Neural progenitor cell (in vitro differentiated cells): ENCODE measurements around the gene SMARCA4. TPM values are rescaled to one million over a fixed set of nuclear protein-coding genes. Genes with fewer than 3 reads are reported as not detected.

Source experiments
- DNase-seq: peaks from one replicate; pipeline ENCODE4 v3.0.0-alpha.2; 2016; ENCODE audit warnings: low spot score
- H2AFZ ChIP-seq: fragments of 200-600 bp; sonication (generic); replicated peaks from 2 replicates; pipeline ENCODE4 v1.6.1; 2016; ENCODE audit warnings: antibody characterized with exemption
- H3F3A ChIP-seq: fragments of 200-600 bp; sonication (generic); 2 replicates; pipeline ENCODE4 v1.6.1; 2016; ENCODE audit warnings: antibody characterized with exemption, low read depth
- H3K27ac ChIP-seq: fragments of 200-600 bp; sonication (generic); 2 replicates; pipeline ENCODE4 v1.5.1; 2016; ENCODE audit warnings: mild to moderate bottlenecking
- H3K27me3 ChIP-seq: fragments of 200-600 bp; sonication (generic); 2 replicates; pipeline ENCODE4 v1.6.1; 2016; ENCODE audit warnings: mild to moderate bottlenecking, moderate library complexity
- H3K36me3 ChIP-seq: fragments of 200-600 bp; sonication (generic); 2 replicates; pipeline ENCODE4 v1.5.1; 2016
- H3K4me1 ChIP-seq: fragments of 200-600 bp; sonication (generic); 2 replicates; pipeline ENCODE4 v1.6.1; 2016; ENCODE audit warnings: mixed run types
- H3K4me2 ChIP-seq: fragments of 200-600 bp; sonication (generic); 2 replicates; pipeline ENCODE4 v1.6.1; 2016
- H3K4me3 ChIP-seq: fragments of 200-600 bp; sonication (generic); 2 replicates; pipeline ENCODE4 v1.5.1; 2016
- H3K79me2 ChIP-seq: fragments of 200-600 bp; sonication (generic); 2 replicates; pipeline ENCODE4 v1.6.1; 2016; ENCODE audit warnings: low read depth
- H3K9ac ChIP-seq: fragments of 200-600 bp; sonication (generic); 2 replicates; pipeline ENCODE4 v1.6.1; 2016
- H3K9me3 ChIP-seq: fragments of 200-600 bp; sonication (generic); 2 replicates; pipeline ENCODE4 v1.5.1; 2016; ENCODE audit warnings: low read depth
- H4K20me1 ChIP-seq: fragments of 200-600 bp; sonication (generic); 2 replicates; pipeline ENCODE4 v1.6.1; 2016; ENCODE audit warnings: low read depth
- H3K27ac Mint-ChIP-seq: 3 replicates; pipeline ENCODE4 v1.8.0; 2021; ENCODE audit warnings: mixed read lengths
- H3K27me3 Mint-ChIP-seq: 2 replicates; pipeline ENCODE4 v1.8.0; 2022; ENCODE audit warnings: low read depth, mild to moderate bottlenecking, inconsistent platforms, moderate library complexity, mixed read lengths; ENCODE audit not compliant: insufficient read depth
- H3K36me3 Mint-ChIP-seq: 3 replicates; pipeline ENCODE4 v1.8.0; 2021; ENCODE audit warnings: mixed read lengths
- H3K4me1 Mint-ChIP-seq: 3 replicates; pipeline ENCODE4 v1.8.0; 2021; ENCODE audit warnings: mixed read lengths
- H3K4me3 Mint-ChIP-seq: 3 replicates; pipeline ENCODE4 v1.8.0; 2021; ENCODE audit warnings: mild to moderate bottlenecking, moderate library complexity, mixed read lengths
- H3K9me3 Mint-ChIP-seq: 3 replicates; pipeline ENCODE4 v1.8.0; 2020; ENCODE audit warnings: mixed read lengths
- EZH2 ChIP-seq: fragments of 200-600 bp; sonication (generic); IDR thresholded peaks from 2 replicates; pipeline ENCODE4 v1.6.1; 2017; ENCODE audit warnings: antibody characterized with exemption, mild to moderate bottlenecking, moderate library complexity
- EZH2phosphoT487 ChIP-seq: fragments of 200-600 bp; sonication (generic); IDR thresholded peaks from 2 replicates; pipeline ENCODE4 v1.6.1; 2017; ENCODE audit warnings: antibody characterized with exemption
- total RNA-seq: library from RNA; depleted of rRNA; stranded (reverse); fragments of >200 nt; gene quantifications from 2 replicates; pipeline ENCODE4 v1.2.3, GENCODE V29; 2015; ENCODE audit warnings: low replicate concordance
- TF ChIP-seq, protein P1 (sequence below): fragments of 200-600 bp; sonication (generic); IDR thresholded peaks from 2 replicates; pipeline ENCODE4 v1.5.1; 2017; ENCODE audit warnings: antibody characterized with exemption, mild to moderate bottlenecking

Gene SMARCA4
- total RNA-seq, 1 donor from 2014 or later: 169 TPM

DNA sequence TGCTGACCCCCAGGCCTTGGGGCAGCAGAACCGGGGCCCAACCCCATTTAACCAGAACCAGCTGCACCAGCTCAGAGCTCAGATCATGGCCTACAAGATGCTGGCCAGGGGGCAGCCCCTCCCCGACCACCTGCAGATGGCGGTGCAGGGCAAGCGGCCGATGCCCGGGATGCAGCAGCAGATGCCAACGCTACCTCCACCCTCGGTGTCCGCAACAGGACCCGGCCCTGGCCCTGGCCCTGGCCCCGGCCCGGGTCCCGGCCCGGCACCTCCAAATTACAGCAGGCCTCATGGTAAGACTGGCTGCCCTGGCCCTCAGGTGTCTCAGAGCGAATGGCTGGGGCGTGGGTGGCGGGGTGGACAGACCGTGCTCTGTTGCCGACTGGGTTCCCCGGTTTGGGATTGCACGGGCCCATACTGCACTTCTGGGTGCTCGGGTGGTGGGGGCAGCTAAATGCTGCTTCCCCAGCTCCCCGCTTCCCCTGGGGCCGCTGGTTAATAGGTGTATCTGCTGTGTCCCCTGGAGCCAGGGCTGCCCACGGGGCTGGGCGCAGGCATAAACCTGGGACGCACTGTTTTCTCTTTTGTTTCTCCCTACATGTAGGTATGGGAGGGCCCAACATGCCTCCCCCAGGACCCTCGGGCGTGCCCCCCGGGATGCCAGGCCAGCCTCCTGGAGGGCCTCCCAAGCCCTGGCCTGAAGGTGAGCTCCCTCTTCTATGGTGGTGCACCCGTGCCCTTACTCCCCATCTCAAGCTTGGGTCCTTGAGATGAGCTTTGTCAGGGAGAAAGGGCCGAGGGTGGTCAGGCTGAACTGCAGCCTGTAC, 25.7 kb downstream of the SMARCA4 start:
- Histone ChIP-seq H3K9me3 (no peaks in the 10 kb centered on the region), H3K27me3 (no peaks in the 10 kb centered on the region), H3K4me1 (no peaks in the 10 kb centered on the region), H4K20me1 (peaks cover 83% of the 10 kb centered on the region), H3K27ac (no peak overlapping the region), H3K4me3 (no peak overlapping the region), H3K79me2 (peaks cover 49% of the 10 kb centered on the region), H3K36me3 (peaks cover 3% of the 10 kb centered on the region), H2AFZ (no peak overlapping the region), H3F3A (no peaks in the 10 kb centered on the region), H3K9ac (no peak overlapping the region), H3K4me2 (no peak overlapping the region)
- H3K27me3 Mint-ChIP-seq: peaks cover 2% of the 10 kb centered on the region
- H3K27ac Mint-ChIP-seq: no peak overlapping the region
- TF ChIP-seq EZH2phosphoT487 (no peak), EZH2 (no peak)
- TF ChIP-seq, protein P1, sequence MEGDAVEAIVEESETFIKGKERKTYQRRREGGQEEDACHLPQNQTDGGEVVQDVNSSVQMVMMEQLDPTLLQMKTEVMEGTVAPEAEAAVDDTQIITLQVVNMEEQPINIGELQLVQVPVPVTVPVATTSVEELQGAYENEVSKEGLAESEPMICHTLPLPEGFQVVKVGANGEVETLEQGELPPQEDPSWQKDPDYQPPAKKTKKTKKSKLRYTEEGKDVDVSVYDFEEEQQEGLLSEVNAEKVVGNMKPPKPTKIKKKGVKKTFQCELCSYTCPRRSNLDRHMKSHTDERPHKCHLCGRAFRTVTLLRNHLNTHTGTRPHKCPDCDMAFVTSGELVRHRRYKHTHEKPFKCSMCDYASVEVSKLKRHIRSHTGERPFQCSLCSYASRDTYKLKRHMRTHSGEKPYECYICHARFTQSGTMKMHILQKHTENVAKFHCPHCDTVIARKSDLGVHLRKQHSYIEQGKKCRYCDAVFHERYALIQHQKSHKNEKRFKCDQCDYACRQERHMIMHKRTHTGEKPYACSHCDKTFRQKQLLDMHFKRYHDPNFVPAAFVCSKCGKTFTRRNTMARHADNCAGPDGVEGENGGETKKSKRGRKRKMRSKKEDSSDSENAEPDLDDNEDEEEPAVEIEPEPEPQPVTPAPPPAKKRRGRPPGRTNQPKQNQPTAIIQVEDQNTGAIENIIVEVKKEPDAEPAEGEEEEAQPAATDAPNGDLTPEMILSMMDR: no peak
- no peaks in the 10 kb centered on the region for H3K9me3 Mint-ChIP-seq
- no peak for DNase-seq
- no peaks in the 10 kb centered on the region for H3K4me1 Mint-ChIP-seq
- no peak overlapping the region for H3K4me3 Mint-ChIP-seq
- peaks cover 33% of the 10 kb centered on the region for H3K36me3 Mint-ChIP-seq

DNA sequence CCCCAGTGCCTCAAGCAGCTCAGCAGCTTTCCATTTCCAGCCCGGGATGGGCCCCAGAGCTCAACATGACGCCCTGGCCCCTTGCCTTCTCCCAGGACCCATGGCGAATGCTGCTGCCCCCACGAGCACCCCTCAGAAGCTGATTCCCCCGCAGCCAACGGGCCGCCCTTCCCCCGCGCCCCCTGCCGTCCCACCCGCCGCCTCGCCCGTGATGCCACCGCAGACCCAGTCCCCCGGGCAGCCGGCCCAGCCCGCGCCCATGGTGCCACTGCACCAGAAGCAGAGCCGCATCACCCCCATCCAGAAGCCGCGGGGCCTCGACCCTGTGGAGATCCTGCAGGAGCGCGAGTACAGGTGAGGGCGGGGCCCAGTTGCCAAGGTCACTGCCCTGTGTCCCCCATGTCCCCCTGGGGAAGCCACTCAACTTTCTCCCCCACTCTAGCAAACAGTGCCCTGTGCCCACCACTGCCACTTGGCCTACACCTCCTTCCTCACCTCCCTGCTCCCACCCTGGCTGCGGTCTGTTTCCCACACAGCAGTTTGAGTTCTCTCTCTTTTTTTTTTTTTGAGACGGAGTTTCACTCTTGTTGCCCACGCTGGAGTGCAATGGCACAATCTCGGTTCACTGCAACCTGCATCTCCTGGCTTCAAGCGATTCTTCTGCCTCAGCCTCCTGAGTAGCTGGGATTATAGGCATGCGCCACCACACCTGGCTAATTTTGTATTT, 26.9 kb downstream of the SMARCA4 start:
- H3K27me3 Mint-ChIP-seq: peaks cover 2% of the 10 kb centered on the region
- peaks cover 34% of the 10 kb centered on the region for H3K36me3 Mint-ChIP-seq
- no peak overlapping the region for H3K4me3 Mint-ChIP-seq
- H3K4me1 Mint-ChIP-seq: no peaks in the 10 kb centered on the region
- no peaks in the 10 kb centered on the region for H3K9me3 ChIP-seq
- H3K9ac ChIP-seq: no peak overlapping the region
- H3K36me3 ChIP-seq: peaks cover 3% of the 10 kb centered on the region
- DNase-seq: no peak
- no peak overlapping the region for H3K4me3 ChIP-seq
- no peak overlapping the region for H3K4me2 ChIP-seq
- TF ChIP-seq, protein P1: no peak
- TF ChIP-seq EZH2: no peak
- TF ChIP-seq EZH2phosphoT487: no peak
- peaks cover 70% of the 10 kb centered on the region for H4K20me1 ChIP-seq
- no peaks in the 10 kb centered on the region for H3F3A ChIP-seq
- no peak overlapping the region for H2AFZ ChIP-seq
- H3K4me1 ChIP-seq: no peaks in the 10 kb centered on the region
- H3K79me2 ChIP-seq: peaks cover 37% of the 10 kb centered on the region
- no peak overlapping the region for H3K27ac ChIP-seq
- H3K27ac Mint-ChIP-seq: no peak overlapping the region
- H3K9me3 Mint-ChIP-seq: no peaks in the 10 kb centered on the region
- no peaks in the 10 kb centered on the region for H3K27me3 ChIP-seq

DNA sequence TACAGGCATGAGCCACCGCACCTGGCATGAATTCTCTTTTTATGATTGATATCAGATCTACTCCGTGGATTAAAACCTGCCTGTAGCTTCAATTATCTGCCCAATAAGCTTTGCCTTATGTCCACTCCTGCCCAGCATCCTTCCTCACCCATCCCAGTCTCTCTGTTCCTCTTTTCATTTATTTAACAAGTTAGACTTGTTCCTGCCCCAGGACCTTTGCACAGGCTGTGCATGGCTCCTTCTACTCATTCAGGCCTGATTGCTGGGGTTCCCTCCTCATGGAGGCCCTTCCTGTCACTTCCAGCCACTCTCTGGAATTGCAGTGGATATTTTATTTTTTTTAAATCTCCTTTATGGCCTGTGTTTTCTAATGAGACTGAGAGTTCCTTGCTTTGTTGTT, 27.6 kb downstream of the SMARCA4 start:
- Mint-ChIP-seq H3K27me3 (peaks cover 4% of the 10 kb centered on the region), H3K36me3 (peaks cover 32% of the 10 kb centered on the region), H3K4me1 (no peaks in the 10 kb centered on the region), H3K9me3 (no peaks in the 10 kb centered on the region), H3K4me3 (no peak overlapping the region), H3K27ac (no peak overlapping the region)
- Histone ChIP-seq H3F3A (no peaks in the 10 kb centered on the region), H3K79me2 (peaks cover 31% of the 10 kb centered on the region), H3K9ac (no peak overlapping the region), H3K36me3 (peaks cover 3% of the 10 kb centered on the region), H3K9me3 (no peaks in the 10 kb centered on the region), H2AFZ (no peak overlapping the region), H3K27me3 (no peaks in the 10 kb centered on the region), H3K4me2 (no peak overlapping the region), H3K4me1 (no peaks in the 10 kb centered on the region), H4K20me1 (peaks cover 67% of the 10 kb centered on the region), H3K27ac (no peak overlapping the region), H3K4me3 (no peak overlapping the region)
- no peak for DNase-seq
- TF ChIP-seq EZH2phosphoT487: no peak
- TF ChIP-seq, protein P1: no peak
- no peak for TF ChIP-seq EZH2
